ENCODE results near the gene PEBP1. TPM values are rescaled to one million over a fixed set of nuclear protein-coding genes. Genes with fewer than 3 reads are reported as not detected.

PEBP1 gene
- total and polyA plus RNA-seq, 2 of the 8 experiments (the other 6 are each of a cell fraction or from before 2014, with no cell fraction given), result 444 to 622 TPM

DNA sequence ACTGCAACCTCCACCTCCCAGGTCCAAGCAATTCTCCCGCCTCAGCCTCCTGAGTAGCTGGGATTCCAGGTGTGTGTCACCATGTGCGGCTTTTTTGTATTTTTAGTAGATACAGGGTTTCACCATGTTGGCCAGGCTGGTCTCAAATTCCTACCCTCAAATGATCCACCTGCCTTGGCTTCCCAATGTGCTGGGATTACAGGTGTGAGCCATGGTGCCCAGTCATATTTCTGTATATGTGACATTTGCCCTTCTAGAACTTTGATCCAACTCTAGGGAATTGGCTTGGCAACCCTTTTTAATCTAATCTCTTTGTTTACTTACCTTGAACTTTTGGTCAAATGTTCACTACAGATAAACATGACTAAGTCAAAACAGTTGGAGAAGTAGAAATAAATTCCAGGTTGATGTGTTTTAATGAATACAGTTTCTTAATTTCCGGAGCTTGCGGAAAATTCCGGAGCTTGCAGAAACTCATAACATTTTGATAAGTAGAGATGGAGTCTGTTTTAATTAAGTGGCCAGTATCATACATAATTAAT lies 11.5 kb upstream of the PEBP1 start (continued):
- TF ChIP-seq, protein P1, sequence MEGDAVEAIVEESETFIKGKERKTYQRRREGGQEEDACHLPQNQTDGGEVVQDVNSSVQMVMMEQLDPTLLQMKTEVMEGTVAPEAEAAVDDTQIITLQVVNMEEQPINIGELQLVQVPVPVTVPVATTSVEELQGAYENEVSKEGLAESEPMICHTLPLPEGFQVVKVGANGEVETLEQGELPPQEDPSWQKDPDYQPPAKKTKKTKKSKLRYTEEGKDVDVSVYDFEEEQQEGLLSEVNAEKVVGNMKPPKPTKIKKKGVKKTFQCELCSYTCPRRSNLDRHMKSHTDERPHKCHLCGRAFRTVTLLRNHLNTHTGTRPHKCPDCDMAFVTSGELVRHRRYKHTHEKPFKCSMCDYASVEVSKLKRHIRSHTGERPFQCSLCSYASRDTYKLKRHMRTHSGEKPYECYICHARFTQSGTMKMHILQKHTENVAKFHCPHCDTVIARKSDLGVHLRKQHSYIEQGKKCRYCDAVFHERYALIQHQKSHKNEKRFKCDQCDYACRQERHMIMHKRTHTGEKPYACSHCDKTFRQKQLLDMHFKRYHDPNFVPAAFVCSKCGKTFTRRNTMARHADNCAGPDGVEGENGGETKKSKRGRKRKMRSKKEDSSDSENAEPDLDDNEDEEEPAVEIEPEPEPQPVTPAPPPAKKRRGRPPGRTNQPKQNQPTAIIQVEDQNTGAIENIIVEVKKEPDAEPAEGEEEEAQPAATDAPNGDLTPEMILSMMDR (IDR thresholded peaks at IDR 0.05; ENCODE audit: control extremely low read depth in 1 of 3, insufficient read depth in 1 of 3, low read depth in 1 of 3, low read length in 3 of 3), result no peak
- TF ChIP-seq CBX5 (IDR thresholded peaks at IDR 0.05; ENCODE audit: low read depth, low read length) (no peak), PHF8 (conservative IDR thresholded peaks at IDR 0.05; ENCODE audit: low read depth, low read length) (no peak), EP300 (IDR thresholded peaks at IDR 0.05; ENCODE audit: borderline replicate concordance in 1 of 2, low read depth in 2 of 2, low read length in 2 of 2) (no peak)
